Measurements from ENCODE around the gene ZNF385B. TPM values are rescaled to one million over a fixed set of nuclear protein-coding genes. Genes with fewer than 3 reads are reported as not detected.

The ZNF385B gene
- total and polyA plus RNA-seq, 5 donors from 2014 or later, result not detected

- H3K36me3 ChIP-seq (ENCODE audit: control insufficient read depth, insufficient read depth, low read length), result no peaks in the 10 kb centered on the region
- no peaks in the 10 kb centered on the region for H3K36me3 Mint-ChIP-seq
- H3K27ac Mint-ChIP-seq, result no peak overlapping the region
- no peak overlapping the region for H3K4me3 Mint-ChIP-seq
- no peak overlapping the region for H3K27ac ChIP-seq (ENCODE audit: insufficient read depth, low read length, poor library complexity, severe bottlenecking)
- peaks cover 0 to 2% (median 0%) of the 10 kb centered on the region in 7 donors for H3K9me3 Mint-ChIP-seq
- no peaks in the 10 kb centered on the region for H3K4me1 ChIP-seq (ENCODE audit: control insufficient read depth, insufficient read depth, low read length, poor library complexity, severe bottlenecking)
- no peaks in the 10 kb centered on the region for H3K9me3 ChIP-seq (ENCODE audit: control insufficient read depth in 2 of 2, low read length in 2 of 2)
- DNase-seq (no peak), ATAC-seq (ENCODE audit: low read depth in 2 of 2) (no peak)
- H3K4me1 Mint-ChIP-seq, result no peaks in the 10 kb centered on the region
- H3K27me3 ChIP-seq (ENCODE audit: control insufficient read depth, insufficient read depth, low read length), result no peaks in the 10 kb centered on the region
- no peaks in the 10 kb centered on the region for H3K27me3 Mint-ChIP-seq
- H3K4me3 ChIP-seq (ENCODE audit: low read depth, low read length), result no peak overlapping the region
Observed at GRCh38 chr2:179559108-179559806, 302.2 kb downstream of the ZNF385B start.

GRCh38 chr2:179558010-179558934 is 303.1 kb downstream of the ZNF385B start:
- ATAC-seq (ENCODE audit: low read depth in 2 of 2) (no peak), DNase-seq (no peak)
- H3K27ac ChIP-seq (ENCODE audit: insufficient read depth, low read length, poor library complexity, severe bottlenecking), result no peak overlapping the region
- Mint-ChIP-seq H3K4me1 (no peaks in the 10 kb centered on the region), H3K9me3 (peaks cover 0 to 2% (median 0%) of the 10 kb centered on the region in 7 donors), H3K27me3 (no peaks in the 10 kb centered on the region), H3K36me3 (no peaks in the 10 kb centered on the region), H3K27ac (no peak overlapping the region), H3K4me3 (no peak overlapping the region)
- no peaks in the 10 kb centered on the region for H3K4me1 ChIP-seq (ENCODE audit: control insufficient read depth, insufficient read depth, low read length, poor library complexity, severe bottlenecking)
- no peaks in the 10 kb centered on the region for H3K36me3 ChIP-seq (ENCODE audit: control insufficient read depth, insufficient read depth, low read length)
- no peak overlapping the region for H3K4me3 ChIP-seq (ENCODE audit: low read depth, low read length)
- H3K27me3 ChIP-seq (ENCODE audit: control insufficient read depth, insufficient read depth, low read length), result no peaks in the 10 kb centered on the region
- H3K9me3 ChIP-seq (ENCODE audit: control insufficient read depth in 2 of 2, low read length in 2 of 2), result no peaks in the 10 kb centered on the region

GRCh38 chr2:179556425-179556824 is 305.0 kb downstream of the ZNF385B start:
- H3K27ac Mint-ChIP-seq, result no peak overlapping the region
- H3K4me1 ChIP-seq (ENCODE audit: control insufficient read depth, insufficient read depth, low read length, poor library complexity, severe bottlenecking), result no peaks in the 10 kb centered on the region
- H3K36me3 ChIP-seq (ENCODE audit: control insufficient read depth, insufficient read depth, low read length), result no peaks in the 10 kb centered on the region
- H3K27me3 Mint-ChIP-seq, result no peaks in the 10 kb centered on the region
- H3K4me1 Mint-ChIP-seq, result no peaks in the 10 kb centered on the region
- peaks cover 0 to 2% (median 0%) of the 10 kb centered on the region in 7 donors for H3K9me3 Mint-ChIP-seq
- H3K27ac ChIP-seq (ENCODE audit: insufficient read depth, low read length, poor library complexity, severe bottlenecking), result no peak overlapping the region
- H3K9me3 ChIP-seq (ENCODE audit: control insufficient read depth in 2 of 2, low read length in 2 of 2), result no peaks in the 10 kb centered on the region
- ATAC-seq (ENCODE audit: low read depth in 2 of 2) (no peak), DNase-seq (no peak)
- no peaks in the 10 kb centered on the region for H3K27me3 ChIP-seq (ENCODE audit: control insufficient read depth, insufficient read depth, low read length)
- H3K4me3 ChIP-seq (ENCODE audit: low read depth, low read length), result no peak overlapping the region
- H3K4me3 Mint-ChIP-seq, result no peak overlapping the region
- H3K36me3 Mint-ChIP-seq, result no peaks in the 10 kb centered on the region

- H3K27me3 Mint-ChIP-seq, result no peaks in the 10 kb centered on the region
- no peaks in the 10 kb centered on the region for H3K9me3 ChIP-seq (ENCODE audit: control insufficient read depth in 2 of 2, low read length in 2 of 2)
- no peak overlapping the region for H3K27ac ChIP-seq (ENCODE audit: insufficient read depth, low read length, poor library complexity, severe bottlenecking)
- H3K9me3 Mint-ChIP-seq, result peaks cover 0 to 2% (median 0%) of the 10 kb centered on the region in 7 donors
- no peaks in the 10 kb centered on the region for H3K27me3 ChIP-seq (ENCODE audit: control insufficient read depth, insufficient read depth, low read length)
- H3K27ac Mint-ChIP-seq, result no peak overlapping the region
- H3K4me3 ChIP-seq (ENCODE audit: low read depth, low read length), result no peak overlapping the region
- ATAC-seq (ENCODE audit: low read depth in 2 of 2), result no peak
- no peaks in the 10 kb centered on the region for H3K4me1 Mint-ChIP-seq
- no peak for DNase-seq
- no peak overlapping the region for H3K4me3 Mint-ChIP-seq
- no peaks in the 10 kb centered on the region for H3K4me1 ChIP-seq (ENCODE audit: control insufficient read depth, insufficient read depth, low read length, poor library complexity, severe bottlenecking)
- H3K36me3 Mint-ChIP-seq, result no peaks in the 10 kb centered on the region
- H3K36me3 ChIP-seq (ENCODE audit: control insufficient read depth, insufficient read depth, low read length), result no peaks in the 10 kb centered on the region
Observed at GRCh38 chr2:179555691-179556283, 305.6 kb downstream of the ZNF385B start.

GRCh38 chr2:179554639-179555386 is 306.6 kb downstream of the ZNF385B start:
- Histone ChIP-seq H3K27ac (ENCODE audit: insufficient read depth, low read length, poor library complexity, severe bottlenecking) (no peak overlapping the region), H3K4me1 (ENCODE audit: control insufficient read depth, insufficient read depth, low read length, poor library complexity, severe bottlenecking) (no peaks in the 10 kb centered on the region), H3K36me3 (ENCODE audit: control insufficient read depth, insufficient read depth, low read length) (no peaks in the 10 kb centered on the region), H3K27me3 (ENCODE audit: control insufficient read depth, insufficient read depth, low read length) (no peaks in the 10 kb centered on the region), H3K4me3 (ENCODE audit: low read depth, low read length) (no peak overlapping the region), H3K9me3 (ENCODE audit: control insufficient read depth in 2 of 2, low read length in 2 of 2) (no peaks in the 10 kb centered on the region)
- no peaks in the 10 kb centered on the region for H3K27me3 Mint-ChIP-seq
- no peak for DNase-seq
- no peaks in the 10 kb centered on the region for H3K4me1 Mint-ChIP-seq
- ATAC-seq (ENCODE audit: low read depth in 2 of 2), result no peak
- no peak overlapping the region for H3K27ac Mint-ChIP-seq
- no peak overlapping the region for H3K4me3 Mint-ChIP-seq
- H3K9me3 Mint-ChIP-seq, result peaks cover 0 to 2% (median 0%) of the 10 kb centered on the region in 7 donors
- H3K36me3 Mint-ChIP-seq, result no peaks in the 10 kb centered on the region

GRCh38 chr2:179553382-179553781 is 308.0 kb downstream of the ZNF385B start:
- H3K9me3 Mint-ChIP-seq, result peaks cover 0 to 2% (median 0%) of the 10 kb centered on the region in 7 donors
- DNase-seq (no peak), ATAC-seq (ENCODE audit: low read depth in 2 of 2) (no peak)
- Histone ChIP-seq H3K4me1 (ENCODE audit: control insufficient read depth, insufficient read depth, low read length, poor library complexity, severe bottlenecking) (no peaks in the 10 kb centered on the region), H3K4me3 (ENCODE audit: low read depth, low read length) (no peak overlapping the region), H3K9me3 (ENCODE audit: control insufficient read depth in 2 of 2, low read length in 2 of 2) (no peaks in the 10 kb centered on the region), H3K27me3 (ENCODE audit: control insufficient read depth, insufficient read depth, low read length) (no peaks in the 10 kb centered on the region), H3K27ac (ENCODE audit: insufficient read depth, low read length, poor library complexity, severe bottlenecking) (no peak overlapping the region), H3K36me3 (ENCODE audit: control insufficient read depth, insufficient read depth, low read length) (no peaks in the 10 kb centered on the region)
- H3K4me3 Mint-ChIP-seq, result no peak overlapping the region
- peaks cover under 1% of the 10 kb centered on the region for H3K27me3 Mint-ChIP-seq
- H3K36me3 Mint-ChIP-seq, result no peaks in the 10 kb centered on the region
- no peak overlapping the region for H3K27ac Mint-ChIP-seq
- no peaks in the 10 kb centered on the region for H3K4me1 Mint-ChIP-seq

GRCh38 chr2:179551539-179552045 is 309.8 kb downstream of the ZNF385B start:
- ATAC-seq (ENCODE audit: low read depth in 2 of 2), result no peak
- Mint-ChIP-seq H3K4me3 (no peak overlapping the region), H3K4me1 (no peaks in the 10 kb centered on the region), H3K9me3 (peaks cover 0 to 3% (median 0%) of the 10 kb centered on the region in 7 donors), H3K36me3 (no peaks in the 10 kb centered on the region), H3K27me3 (peaks cover 5% of the 10 kb centered on the region), H3K27ac (no peak overlapping the region)
- DNase-seq, result no peak
- H3K27me3 ChIP-seq (ENCODE audit: control insufficient read depth, insufficient read depth, low read length), result no peaks in the 10 kb centered on the region
- H3K9me3 ChIP-seq (ENCODE audit: control insufficient read depth in 2 of 2, low read length in 2 of 2), result no peaks in the 10 kb centered on the region
- no peaks in the 10 kb centered on the region for H3K4me1 ChIP-seq (ENCODE audit: control insufficient read depth, insufficient read depth, low read length, poor library complexity, severe bottlenecking)
- no peak overlapping the region for H3K27ac ChIP-seq (ENCODE audit: insufficient read depth, low read length, poor library complexity, severe bottlenecking)
- H3K4me3 ChIP-seq (ENCODE audit: low read depth, low read length), result no peak overlapping the region
- H3K36me3 ChIP-seq (ENCODE audit: control insufficient read depth, insufficient read depth, low read length), result no peaks in the 10 kb centered on the region
